HCT116 (cell line): ENCODE measurements around the gene AP1G1. TPM values are rescaled to one million over a fixed set of nuclear protein-coding genes. Genes with fewer than 3 reads are reported as not detected.

ENCODE experiments used
- ATAC-seq: fragments of 200-7000 bp; cut with Tn5 transposase; 2 replicates; pipeline ENCODE4 v1.9.1; 2020; ENCODE audit warnings: mild to moderate bottlenecking, moderate library complexity
- BruUV-seq: library from RNA; stranded (reverse); fragments of 400-500 nt; replicated peaks from 2 replicates; lab custom pipeline; 2021; lab: Mats Ljungman, UMichigan
- CTCF ChIA-PET: fragments of 300-600 bp; sonication (Branson Sonifier 250); formaldehyde crosslinking; loops from one replicate; lab custom pipeline; 2021; ENCODE audit warnings: antibody characterized with exemption; lab: Charles Lee
- POLR2A ChIA-PET: fragments of 300-600, 350-600 bp; sonication (Branson Sonifier 250); formaldehyde crosslinking; loops from one replicate; lab custom pipeline; 2021; ENCODE audit warnings: antibody characterized with exemption; lab: Charles Lee
- RAD21 ChIA-PET, 2 experiments: fragments of 300-600 bp; sonication (Branson Sonifier 250); formaldehyde crosslinking; loops; one replicate each; lab custom pipeline; 2023; ENCODE audit warnings: low total read pairs in 2 of 2; ENCODE audit not compliant: uncharacterized antibody in 2 of 2, unreplicated experiment in 2 of 2, low non-redundant PET in 1 of 2; lab: Charles Lee
- DNase-seq: peaks from one replicate; pipeline ENCODE4 v3.0.0-alpha.2; 2010; ENCODE audit warnings: low read depth, low spot score
- H2AFZ ChIP-seq: fragments of 200-600 bp; shearing (Covaris generic), sonication (generic); 2 replicates; pipeline ENCODE4 v1.6.1; 2017; ENCODE audit warnings: low read depth, mixed run types, mixed read lengths, antibody characterized with exemption, low read length; ENCODE audit not compliant: poor library complexity, severe bottlenecking
- H3K27ac ChIP-seq: 2 replicates; pipeline ENCODE4 v1.5.1; 2012; ENCODE audit warnings: low read depth, low read length
- H3K27me3 ChIP-seq: fragments of 200-600 bp; sonication (generic); 2 replicates; pipeline ENCODE4 v1.6.1; 2016; ENCODE audit warnings: mixed run types, low read length, mixed read lengths; ENCODE audit not compliant: insufficient read depth
- H3K36me3 ChIP-seq, 2 experiments: fragments of 200-500 bp in 1 of 2; fragments of 200-600 bp in 1 of 2; sonication (Bioruptor generic) in 1 of 2; sonication (generic) in 1 of 2; 2 replicates each; pipeline versions ENCODE4 v1.5.1 to v1.6.1; 2014 to 2016; ENCODE audit warnings: low read length in 2 of 2, inconsistent platforms in 1 of 2, mixed read lengths in 1 of 2, mixed run types in 1 of 2; ENCODE audit not compliant: insufficient read depth in 2 of 2, control insufficient read depth in 1 of 2
- H3K4me1 ChIP-seq, 2 experiments: fragments of 200-600 bp in 1 of 2; sonication (generic) in 1 of 2; 2 replicates each; pipeline versions ENCODE4 v1.5.1 to v1.6.1; 2012 to 2017; ENCODE audit warnings: low read length in 2 of 2, inconsistent platforms in 1 of 2, mild to moderate bottlenecking in 1 of 2, mixed read lengths in 1 of 2, mixed run types in 1 of 2, moderate library complexity in 1 of 2; ENCODE audit not compliant: insufficient read depth in 2 of 2, control insufficient read depth in 1 of 2
- H3K4me2 ChIP-seq: fragments of 200-600 bp; sonication (generic); 2 replicates; pipeline ENCODE4 v1.6.1; 2017; ENCODE audit warnings: mixed run types, low read length, mixed read lengths
- H3K4me3 ChIP-seq, 2 experiments: fragments of 200-600 bp in 1 of 2; sonication (generic) in 1 of 2; replicated peaks in 1 of 2; 2 replicates each; pipeline ENCODE4 v1.5.1; 2011 to 2016; ENCODE audit warnings: low read length in 2 of 2, control low read depth in 1 of 2, low read depth in 1 of 2, mild to moderate bottlenecking in 1 of 2, mixed read lengths in 1 of 2, mixed run types in 1 of 2
- H3K79me2 ChIP-seq: fragments of 200-600 bp; sonication (generic); 2 replicates; pipeline ENCODE4 v1.6.1; 2017; ENCODE audit warnings: mild to moderate bottlenecking, mixed run types, low read length, moderate library complexity, mixed read lengths; ENCODE audit not compliant: insufficient read depth
- H3K9ac ChIP-seq: fragments of 200-600 bp; sonication (generic); 2 replicates; pipeline ENCODE4 v1.6.1; 2016; ENCODE audit warnings: low read length, mixed read lengths
- H3K9me2 ChIP-seq: fragments of 200-600 bp; sonication (generic), shearing (Covaris generic); 2 replicates; pipeline ENCODE4 v1.6.1; 2017; ENCODE audit warnings: mixed run types, mild to moderate bottlenecking, moderate library complexity; ENCODE audit not compliant: insufficient read depth
- H3K9me3 ChIP-seq, 2 experiments: fragments of 200-500 bp in 1 of 2; fragments of 200-600 bp in 1 of 2; sonication (Bioruptor generic) in 1 of 2; sonication (generic) in 1 of 2; 2 replicates each; pipeline ENCODE4 v1.6.1; 2014 to 2017; ENCODE audit warnings: low read length in 2 of 2, mixed read lengths in 2 of 2, inconsistent platforms in 1 of 2, low read depth in 1 of 2, mild to moderate bottlenecking in 1 of 2, mixed run types in 1 of 2, moderate library complexity in 1 of 2; ENCODE audit not compliant: control insufficient read depth in 1 of 2, insufficient read depth in 1 of 2
- H4K20me1 ChIP-seq: fragments of 200-600 bp; sonication (generic), shearing (Covaris generic); 2 replicates; pipeline ENCODE4 v1.6.1; 2017; ENCODE audit warnings: mixed run types, mild to moderate bottlenecking, moderate library complexity; ENCODE audit not compliant: insufficient read depth
- CEBPB ChIP-seq: IDR thresholded peaks from 2 replicates; pipeline ENCODE4 v1.6.1; 2012; ENCODE audit warnings: low read depth
- EGR1 ChIP-seq: IDR thresholded peaks from 2 replicates; pipeline ENCODE4 v1.6.1; 2012; ENCODE audit warnings: low read depth
- ELF1 ChIP-seq: IDR thresholded peaks from 2 replicates; pipeline ENCODE4 v1.6.1; 2012; ENCODE audit warnings: low read depth, borderline replicate concordance
- EZH2 ChIP-seq: fragments of 200-600 bp; sonication (generic); IDR thresholded peaks from 2 replicates; pipeline ENCODE4 v1.6.1; 2017; ENCODE audit warnings: antibody characterized with exemption, mixed run types
- EZH2phosphoT487 ChIP-seq: fragments of 200-600 bp; IDR thresholded peaks from 2 replicates; pipeline ENCODE4 v1.6.1; 2018; ENCODE audit warnings: antibody characterized with exemption, borderline replicate concordance
- FOSL1 ChIP-seq: IDR thresholded peaks from 2 replicates; pipeline ENCODE4 v1.6.1; 2012; ENCODE audit warnings: low read depth
- JUND ChIP-seq: IDR thresholded peaks from 2 replicates; pipeline ENCODE4 v1.6.1; 2012
- POLR2A ChIP-seq: IDR thresholded peaks from 2 replicates; pipeline ENCODE4 v1.7.0; 2011; ENCODE audit warnings: borderline replicate concordance; ENCODE audit not compliant: insufficient read depth, insufficient read length; ENCODE audit errors: extremely low read depth
- RAD21 ChIP-seq: IDR thresholded peaks from 2 replicates; pipeline ENCODE4 v1.6.1; 2012; ENCODE audit warnings: low read depth, mild to moderate bottlenecking
- SRF ChIP-seq: IDR thresholded peaks from 2 replicates; pipeline ENCODE4 v1.6.1; 2012; ENCODE audit warnings: low read depth
- YY1 ChIP-seq: IDR thresholded peaks from 2 replicates; pipeline ENCODE4 v1.6.1; 2011; ENCODE audit warnings: low read length, low read depth, moderate library complexity, mild to moderate bottlenecking; ENCODE audit not compliant: insufficient replicate concordance; ENCODE audit errors: extremely low read depth
- ZNF274 ChIP-seq: fragments of 200-500 bp; sonication (Bioruptor generic); IDR thresholded peaks from 2 replicates; pipeline ENCODE4 v1.6.1; 2014; ENCODE audit warnings: mild to moderate bottlenecking, low read depth, low read length, inconsistent platforms
- intact Hi-C: fragments of 100-400 bp; cut with micrococcal nuclease; formaldehyde crosslinking; loops from 2 replicates; pipeline ENCODE4 v1.10.0; 2022
- total RNA-seq: library from RNA; stranded (reverse); gene quantifications from one replicate; pipeline ENCODE4 v1.2.1, GENCODE V29; 2021; ENCODE audit not compliant: unreplicated experiment
- TF ChIP-seq, protein P1 (sequence below): IDR thresholded peaks from 2 replicates; pipeline ENCODE4 v1.6.1; 2012
- TF ChIP-seq, protein P2 (sequence below): IDR thresholded peaks from 2 replicates; pipeline ENCODE4 v1.6.1; 2012

The AP1G1 gene
- total RNA-seq, 1 experiment from 2014 or later: 70.2 TPM

DNA sequence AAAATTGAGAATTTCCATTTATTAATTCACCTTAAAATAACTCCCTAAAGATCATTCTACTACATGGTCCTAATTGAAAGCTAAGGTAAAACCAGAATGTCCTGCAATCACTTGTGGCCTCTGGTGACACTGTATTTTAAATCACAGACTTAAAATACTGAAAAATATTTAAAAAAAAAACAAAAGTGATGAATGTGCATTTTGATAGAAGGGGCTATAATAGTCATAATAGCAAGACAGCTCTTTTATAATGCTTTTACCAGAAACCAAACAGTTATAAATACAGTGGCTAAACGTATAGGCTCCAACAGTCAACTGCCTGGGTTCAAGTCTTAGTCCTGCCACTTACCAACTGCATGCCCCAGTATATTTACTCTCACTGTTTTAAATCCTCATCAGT lies 105.3 kb downstream of the AP1G1 start:
- Histone ChIP-seq H3K9me3 (no peaks in the 10 kb centered on the region), H3K4me1 (peaks cover 10 to 13% of the 10 kb centered on the region in 2 experiments), H3K27me3 (no peaks in the 10 kb centered on the region), H3K9me2 (no peaks in the 10 kb centered on the region), H3K79me2 (peaks cover 6% of the 10 kb centered on the region; the same call in 1 of the 2 replicates), H3K4me2 (no peak overlapping the region), H4K20me1 (no peaks in the 10 kb centered on the region), H3K9ac (no peak overlapping the region), H3K27ac (no peak overlapping the region), H2AFZ (no peak overlapping the region), H3K36me3 (no peaks in the 10 kb centered on the region), H3K4me3 (no peak overlapping the region)
- intact Hi-C loops: no loop called here
- ATAC-seq: no peak
- no peak for DNase-seq
- RAD21 ChIA-PET: no interaction called here
- no peak for TF ChIP-seq FOSL1
- no peak for TF ChIP-seq ELF1
- TF ChIP-seq EZH2: no peak
- no peak for TF ChIP-seq ZNF274
- TF ChIP-seq YY1: no peak
- TF ChIP-seq EZH2phosphoT487: no peak
- no peak for TF ChIP-seq EGR1
- TF ChIP-seq RAD21: no peak
- no peak for TF ChIP-seq JUND
- TF ChIP-seq, protein P1, sequence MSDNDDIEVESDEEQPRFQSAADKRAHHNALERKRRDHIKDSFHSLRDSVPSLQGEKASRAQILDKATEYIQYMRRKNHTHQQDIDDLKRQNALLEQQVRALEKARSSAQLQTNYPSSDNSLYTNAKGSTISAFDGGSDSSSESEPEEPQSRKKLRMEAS: no peak
- no peak for TF ChIP-seq SRF
- TF ChIP-seq, protein P2, sequence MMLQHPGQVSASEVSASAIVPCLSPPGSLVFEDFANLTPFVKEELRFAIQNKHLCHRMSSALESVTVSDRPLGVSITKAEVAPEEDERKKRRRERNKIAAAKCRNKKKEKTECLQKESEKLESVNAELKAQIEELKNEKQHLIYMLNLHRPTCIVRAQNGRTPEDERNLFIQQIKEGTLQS: no peak
- TF ChIP-seq POLR2A: no peak
- TF ChIP-seq CEBPB: no peak
- BruUV-seq: no TSS peak
- POLR2A ChIA-PET: no interaction called here
- CTCF ChIA-PET: no interaction called here
